GM10847 (cell line): ENCODE data around the gene KCNA5.

ENCODE experiments used
- POLR2A ChIP-seq: IDR thresholded peaks from 2 replicates; pipeline ENCODE4 v1.6.1; 2011; ENCODE audit not compliant: insufficient read length; ENCODE audit errors: extremely low read depth

The KCNA5 gene

DNA sequence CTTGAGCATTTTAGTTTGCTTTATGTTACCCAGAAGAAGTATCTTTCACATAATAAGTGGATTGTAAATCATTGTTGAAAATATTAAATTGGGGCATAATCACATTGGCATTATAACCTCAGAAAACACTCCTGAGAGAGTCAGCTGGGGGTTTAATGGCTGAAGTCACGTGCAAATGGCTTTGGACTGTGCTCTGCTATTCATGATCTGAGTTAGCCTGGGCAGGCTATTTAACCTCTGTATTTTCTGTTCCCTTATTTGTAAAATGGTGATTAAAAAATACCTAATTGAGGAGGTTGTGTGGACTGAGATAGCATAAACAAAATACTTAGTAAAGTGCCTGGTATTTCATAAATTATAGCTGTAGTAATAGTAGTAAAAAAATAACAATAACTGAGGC, 24.9 kb downstream of the KCNA5 start:
- no peak for TF ChIP-seq POLR2A

DNA sequence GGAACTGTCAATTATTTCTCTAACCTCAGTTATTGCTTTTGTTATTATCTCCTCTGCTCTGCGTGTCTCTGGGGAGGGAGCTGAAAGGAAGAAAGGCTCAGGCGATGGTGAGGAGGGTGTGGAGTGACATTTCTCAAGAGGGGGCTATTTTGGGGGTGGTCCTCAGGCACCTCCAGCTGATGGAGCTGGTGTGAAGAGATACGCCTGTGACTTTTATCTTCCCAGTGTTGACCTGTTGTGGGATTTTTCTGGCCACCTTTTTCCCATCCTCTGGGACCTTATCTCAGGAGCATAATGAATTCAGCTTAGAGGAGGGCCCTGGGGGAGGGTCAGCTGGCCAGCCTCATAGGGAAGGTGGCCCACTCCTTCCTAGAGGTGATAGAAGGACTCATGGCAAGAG, 26.4 kb downstream of the KCNA5 start:
- TF ChIP-seq POLR2A = no peak

DNA sequence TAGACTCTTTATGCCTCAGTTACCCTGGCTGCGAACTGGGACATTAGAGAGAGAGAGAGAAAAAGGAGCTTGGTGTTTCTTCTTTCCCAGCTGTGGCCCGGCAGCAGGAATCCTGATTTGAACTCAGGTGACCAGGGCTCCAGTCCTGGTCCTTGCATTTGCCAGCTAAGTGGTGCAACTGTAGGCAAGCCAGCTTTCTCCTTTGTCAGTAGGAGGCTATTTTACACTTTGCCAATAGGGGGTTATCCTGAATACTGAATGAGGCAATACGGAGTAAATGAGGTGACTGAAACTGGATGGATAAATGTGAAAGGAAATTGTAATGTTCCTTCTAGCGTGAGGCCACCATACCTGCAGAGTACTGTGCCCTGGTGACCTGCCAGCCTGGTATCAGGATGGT, 27.8 kb downstream of the KCNA5 start:
- TF ChIP-seq POLR2A = no peak

DNA sequence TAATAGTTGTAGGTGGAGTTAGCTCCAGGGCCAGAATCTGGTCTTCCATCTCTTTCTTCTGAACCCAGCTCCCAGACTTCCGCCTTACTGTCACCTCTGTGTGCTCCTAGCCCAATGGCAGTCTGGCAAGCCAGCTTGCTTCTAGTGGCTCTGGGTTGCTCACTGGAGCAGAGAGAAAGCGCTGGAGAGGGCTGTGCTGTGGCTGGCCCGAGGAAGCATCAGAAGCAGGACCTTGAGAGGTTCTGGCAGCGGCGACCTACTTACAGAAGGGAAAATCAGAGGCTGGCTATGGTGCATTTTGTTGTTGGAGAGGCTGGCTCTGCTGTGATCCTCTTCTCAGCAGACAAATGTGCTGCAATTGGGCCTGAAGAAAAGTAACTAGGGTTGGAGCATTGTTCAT, 28.6 kb downstream of the KCNA5 start:
- TF ChIP-seq POLR2A = no peak

DNA sequence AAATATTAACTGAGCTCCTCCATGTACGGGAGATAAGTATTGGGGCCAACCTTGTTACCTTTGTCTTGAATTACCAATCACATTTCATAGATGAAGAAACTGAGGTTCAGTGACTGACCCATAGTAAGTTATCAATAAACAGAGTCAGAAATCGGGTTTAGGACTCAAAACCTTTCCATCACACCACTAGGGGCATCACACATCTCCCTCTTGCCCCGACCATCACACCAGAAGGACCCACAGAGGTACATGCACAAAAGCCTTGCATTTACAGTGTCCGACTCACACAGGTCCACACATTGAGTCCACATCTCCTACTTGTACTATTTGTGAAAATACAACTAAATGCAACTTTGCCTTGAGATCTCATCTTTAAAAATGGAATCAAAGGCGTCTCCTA, 29.4 kb downstream of the KCNA5 start:
- no peak for TF ChIP-seq POLR2A

DNA sequence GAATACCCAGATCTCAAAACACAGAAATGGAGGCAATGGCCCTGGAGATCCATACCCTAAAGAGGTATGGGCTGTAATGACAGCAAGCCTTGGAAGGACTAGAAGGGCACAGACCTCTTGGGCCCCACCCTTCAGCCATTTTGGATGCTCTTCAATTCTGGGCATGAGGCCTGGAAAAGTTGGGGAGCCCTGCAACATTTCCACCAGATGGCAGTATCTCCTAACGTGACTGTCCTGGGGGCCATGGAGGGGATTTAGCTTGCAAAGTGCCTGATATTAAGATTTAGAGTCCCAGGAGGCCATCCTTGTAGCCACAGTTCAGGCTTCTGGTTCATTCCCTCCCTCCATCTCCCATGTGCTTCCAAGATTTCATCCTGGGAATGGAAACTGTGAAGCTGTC, 30.2 kb downstream of the KCNA5 start:
- no peak for TF ChIP-seq POLR2A

DNA sequence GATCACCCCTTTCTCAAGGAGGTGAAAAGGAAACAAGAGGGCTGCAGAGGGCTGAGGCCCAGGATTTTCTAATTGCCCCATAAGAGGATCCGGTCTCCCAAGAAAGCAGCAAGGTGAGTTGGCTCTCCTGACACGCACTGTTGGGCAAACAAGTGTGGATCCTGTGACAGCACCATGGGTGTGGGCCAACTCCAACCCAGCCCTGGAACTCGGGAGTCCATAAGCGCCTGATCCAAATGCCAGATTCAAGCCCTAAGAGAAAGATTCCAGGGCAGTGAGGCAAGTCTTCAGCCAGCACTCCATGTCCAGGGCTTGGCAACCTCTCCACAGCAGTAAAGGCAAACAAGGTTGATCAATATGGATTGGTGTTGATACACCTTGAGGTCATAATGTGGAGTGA, 33.1 kb downstream of the KCNA5 start:
- TF ChIP-seq POLR2A = no peak

DNA sequence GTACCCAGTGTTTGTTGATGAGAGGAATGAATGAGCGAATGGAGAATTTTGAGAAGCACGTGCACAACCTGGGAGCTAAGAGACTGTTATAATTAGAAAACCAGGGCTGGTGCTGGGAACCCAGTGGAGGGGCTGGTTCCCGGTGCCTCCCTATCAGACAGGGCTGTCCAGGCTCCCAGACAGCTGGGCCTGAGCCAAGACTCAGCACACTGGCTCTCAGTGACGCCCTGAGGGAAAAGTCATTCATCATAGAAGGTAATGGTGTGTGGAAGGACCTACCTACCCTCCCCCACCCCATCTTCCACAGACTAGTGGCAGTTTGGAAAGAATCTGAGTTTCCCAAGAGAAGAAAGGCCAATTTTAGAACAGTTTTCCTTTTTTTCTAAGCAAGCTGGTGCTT, 34.7 kb downstream of the KCNA5 start:
- TF ChIP-seq POLR2A = no peak

DNA sequence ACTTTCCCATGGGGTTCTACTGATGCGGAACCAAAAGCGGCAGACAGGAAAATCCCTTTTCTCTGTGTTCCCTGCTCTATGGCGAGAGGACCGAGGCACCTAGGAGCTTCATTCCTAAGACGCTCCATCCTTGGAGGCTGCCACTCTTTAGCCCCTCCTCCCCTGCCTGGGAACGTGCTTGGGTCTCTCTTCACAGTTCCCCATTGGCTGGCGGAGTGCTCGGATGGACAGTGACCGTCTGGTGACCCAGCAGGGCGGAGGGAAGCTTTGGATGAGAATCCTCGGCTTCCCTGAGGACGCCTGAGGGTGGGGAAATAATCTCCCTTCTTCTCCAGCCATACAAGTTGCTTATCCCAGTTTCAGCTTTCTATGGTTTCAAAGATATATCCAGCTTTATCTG, 37.3 kb downstream of the KCNA5 start:
- TF ChIP-seq POLR2A = no peak

DNA sequence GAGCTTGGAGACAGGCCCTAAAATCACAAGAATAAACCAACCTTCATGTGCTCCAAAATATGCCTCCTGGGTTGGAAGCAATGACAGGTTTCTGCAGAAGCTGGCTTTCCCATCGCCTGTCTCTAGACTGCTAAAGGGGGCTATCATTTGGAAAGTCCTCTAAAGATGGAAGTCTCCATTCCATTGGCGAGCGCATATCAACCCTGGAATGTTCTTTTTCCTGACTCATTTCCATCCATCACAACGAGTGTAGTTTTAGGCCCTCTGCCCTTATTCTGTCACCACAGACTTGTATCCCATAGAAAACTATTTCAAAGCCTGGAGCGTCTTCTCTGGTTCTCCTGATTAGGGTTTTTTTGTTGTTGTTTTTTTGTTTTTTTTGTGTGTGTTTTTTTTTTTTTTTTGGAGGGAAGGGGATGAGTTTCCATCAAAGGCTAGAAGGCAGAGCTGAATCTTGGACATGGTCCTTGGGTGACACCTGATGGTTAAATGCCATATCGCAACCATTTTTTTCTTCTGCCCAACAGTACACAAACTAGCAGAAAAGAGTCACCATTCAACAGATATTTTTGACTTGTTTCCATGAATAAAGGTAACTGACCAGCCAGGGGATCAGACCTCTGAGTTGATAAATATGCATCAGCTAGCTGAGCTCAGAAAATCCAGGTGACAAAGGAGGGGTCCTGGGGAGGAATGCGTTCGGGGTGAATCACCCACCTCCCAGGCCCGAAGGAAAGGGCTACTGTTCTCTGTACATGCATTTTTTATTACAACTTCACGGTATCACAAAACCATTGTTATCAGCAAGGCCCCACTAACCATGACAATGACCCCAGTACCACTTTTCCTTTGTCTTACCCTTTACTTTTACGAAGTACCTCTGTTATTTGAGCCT, 40.5 kb downstream of the KCNA5 start:
- TF ChIP-seq POLR2A = no peak

DNA sequence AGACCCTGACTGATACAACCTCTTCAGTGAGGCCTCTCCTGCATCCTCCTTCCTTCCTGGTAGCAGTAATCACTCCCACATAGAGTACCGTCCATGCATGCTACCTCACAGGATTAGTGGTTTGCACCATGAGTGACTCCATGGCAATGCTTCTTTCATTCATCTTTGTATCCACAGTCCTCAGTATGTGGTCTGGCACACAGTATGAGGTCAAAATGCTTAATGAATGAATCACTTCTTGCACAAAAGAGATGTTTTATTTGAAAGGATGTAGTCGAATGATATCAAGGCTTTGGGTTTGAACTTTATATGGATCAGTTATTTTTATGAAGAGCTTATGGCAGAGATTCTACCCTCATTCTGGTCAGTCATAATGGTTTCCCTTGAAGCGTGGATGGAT, 42.2 kb downstream of the KCNA5 start:
- TF ChIP-seq POLR2A = no peak

DNA sequence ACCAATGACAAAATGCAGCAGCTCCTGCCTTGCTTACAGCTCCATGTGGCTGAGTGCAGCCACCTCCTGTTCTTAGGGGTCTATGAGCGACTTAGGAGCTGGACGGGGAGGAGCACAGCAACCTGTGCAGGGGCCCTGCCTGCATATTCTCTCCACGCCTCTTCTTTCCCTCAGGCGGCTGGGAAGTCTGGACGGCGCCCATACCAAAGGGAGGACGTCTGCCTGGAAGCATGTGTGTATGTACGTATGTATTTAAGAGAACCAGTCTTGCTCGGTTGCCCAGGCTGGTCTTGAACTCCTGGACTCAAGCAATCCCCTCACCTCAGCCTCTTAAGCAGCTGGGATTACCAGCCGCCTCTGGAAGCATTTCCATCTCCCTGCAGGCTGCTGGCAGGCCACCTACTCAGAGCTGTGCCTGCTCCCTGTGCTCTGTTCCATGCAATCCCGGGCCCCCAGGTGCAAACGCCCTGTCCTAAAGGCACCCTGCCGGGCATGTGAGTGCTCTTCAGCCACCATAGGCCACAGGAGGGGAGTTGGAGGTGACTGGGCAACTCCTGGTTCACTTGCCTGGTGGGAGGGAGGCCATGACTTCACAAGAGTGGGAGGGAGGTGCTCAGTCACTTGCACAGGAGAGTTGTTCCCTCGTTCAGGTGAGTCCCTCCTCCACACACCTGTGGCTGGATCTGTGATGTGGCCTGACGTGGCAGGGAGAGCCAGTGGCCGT, 44.3 kb downstream of the KCNA5 start:
- no peak for TF ChIP-seq POLR2A

DNA sequence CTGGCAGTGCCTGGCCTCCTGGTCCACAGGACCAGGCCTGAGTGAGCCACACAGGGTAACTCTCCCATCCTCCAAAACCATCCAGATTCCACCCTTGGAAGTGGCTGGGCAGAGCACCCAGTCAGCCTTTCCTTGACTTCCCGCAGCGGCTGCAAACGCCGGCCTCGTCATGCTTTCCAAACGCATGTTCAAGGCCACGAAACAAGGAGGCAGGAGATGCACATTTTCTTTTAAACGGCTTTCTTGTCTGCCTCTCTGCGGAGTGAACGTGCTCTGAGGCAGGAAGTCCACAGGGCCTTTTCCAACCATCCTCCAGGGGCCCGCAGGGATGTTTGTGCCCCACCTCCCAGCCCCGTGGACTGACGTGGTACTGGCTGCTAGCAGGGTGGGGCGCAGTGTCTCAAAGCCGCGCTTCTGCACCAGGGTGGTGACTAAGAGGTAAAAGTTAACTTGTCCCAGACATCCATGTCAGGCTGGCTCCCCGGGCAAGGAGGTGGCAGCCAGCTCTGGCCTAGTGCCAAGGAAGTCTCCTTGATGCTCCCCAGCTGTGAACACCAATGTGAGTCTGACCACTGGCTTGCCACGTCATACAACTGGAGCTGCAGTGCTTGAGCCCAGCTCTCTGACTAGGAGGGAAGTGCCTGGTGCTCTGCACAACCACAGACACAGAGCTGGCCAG, 45.0 kb downstream of the KCNA5 start:
- no peak for TF ChIP-seq POLR2A

DNA sequence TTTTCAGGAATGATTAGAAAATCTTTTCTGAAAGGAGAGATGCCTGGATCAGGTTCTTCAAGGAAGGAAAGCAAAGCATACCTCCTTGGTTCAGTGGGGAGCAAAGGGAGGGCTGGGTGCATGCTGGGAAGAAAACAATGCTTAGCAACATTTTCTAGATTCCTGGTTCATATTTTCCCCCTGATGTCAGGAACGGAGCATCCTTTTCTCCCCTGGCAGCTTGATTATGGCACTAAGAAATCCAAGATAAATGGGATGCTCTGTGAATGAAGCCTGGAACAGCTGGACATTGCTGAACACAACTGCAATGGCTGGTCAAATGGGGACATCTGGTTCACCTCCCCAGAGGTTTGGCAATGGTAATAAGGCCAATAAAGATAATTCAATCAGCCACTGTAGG, 50.9 kb downstream of the KCNA5 start:
- TF ChIP-seq POLR2A = no peak

DNA sequence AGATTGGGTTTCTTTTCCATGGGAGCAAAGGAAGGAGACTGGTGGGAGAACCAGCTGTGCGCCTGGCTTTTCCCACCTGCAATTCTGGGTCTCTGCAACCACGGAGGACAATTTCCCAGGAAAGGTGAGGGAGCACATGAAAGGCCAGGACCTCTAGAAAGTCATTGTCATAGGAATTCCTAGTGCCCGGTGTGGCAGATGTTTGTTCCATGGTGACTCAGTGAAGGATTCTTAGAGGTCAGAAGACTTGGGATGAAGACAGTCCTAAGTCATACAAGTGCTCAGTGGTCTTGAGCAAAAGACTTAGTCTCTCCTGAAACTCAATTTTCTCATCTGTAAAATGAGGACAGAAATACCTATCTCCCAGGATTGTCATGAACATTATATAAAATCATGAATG, 51.3 kb downstream of the KCNA5 start:
- TF ChIP-seq POLR2A = no peak
